Skin epidermis (tissue), 12 donors: ENCODE data around the gene ATXN1.
A peak's percentile ranks its signal among the peaks of the same experiment; 100 is the strongest.
"Not testable (repeated sequence)": the region's sequence is repeated elsewhere in the genome, so short reads cannot be mapped to it uniquely, and the experiment has no call there.

Experiments used
- H3K27ac ChIP-seq, 21 experiments: fragments of 200-600 bp; sonication (generic) in 11 of 21; one replicate each; pipeline ENCODE4 v1.5.0; 2020; ENCODE audit warnings: mild to moderate bottlenecking in 3 of 21, inconsistent platforms in 2 of 21, moderate library complexity in 2 of 21
- H3K4me3 ChIP-seq, 7 experiments: fragments of 200-600 bp; sonication (generic) in 2 of 7; one replicate each; pipeline ENCODE4 v1.5.0; 2020; ENCODE audit warnings: inconsistent platforms in 2 of 7, mild to moderate bottlenecking in 2 of 7, moderate library complexity in 1 of 7

The ATXN1 gene

GRCh38 chr6:16403831-16404230 is 357.4 kb downstream of the ATXN1 start:
- Histone ChIP-seq H3K4me3 (no peak overlapping the region), H3K27ac (peak overlapping the region in 4 of 21 experiments; percentile 1 to 45 (median 20))

- peak overlapping the region in 1 of 21 experiments; percentile 10 for H3K27ac ChIP-seq
- no peak overlapping the region for H3K4me3 ChIP-seq
These were observed 358.7 kb downstream of the ATXN1 start for GRCh38 chr6:16402581-16402900.

DNA sequence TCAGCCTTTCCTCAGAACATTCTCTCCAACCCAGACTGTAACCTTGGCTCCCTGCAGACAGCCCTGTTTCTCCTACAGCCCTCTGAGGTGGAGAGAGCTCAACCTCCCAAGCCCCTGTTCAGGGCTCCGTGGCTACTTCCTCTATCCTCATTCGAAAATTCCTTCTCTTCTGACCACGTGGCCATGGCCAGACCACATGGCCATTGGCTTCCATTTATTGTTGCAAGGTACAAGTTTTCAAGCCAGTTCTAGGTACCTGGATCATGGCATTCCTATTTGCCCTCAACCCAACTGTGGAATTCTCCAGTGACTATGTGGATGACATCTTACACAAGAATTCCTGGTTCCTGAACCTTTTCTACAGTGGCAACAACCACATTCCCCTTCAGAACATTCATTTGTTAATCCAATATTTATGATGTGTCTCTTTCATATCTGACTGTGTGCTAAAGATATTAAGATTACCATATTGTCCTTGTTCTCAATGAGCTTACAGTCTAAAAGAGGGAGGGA is 361.0 kb downstream of the ATXN1 start:
- no peak overlapping the region for H3K4me3 ChIP-seq
- H3K27ac ChIP-seq, result no peak overlapping the region

DNA sequence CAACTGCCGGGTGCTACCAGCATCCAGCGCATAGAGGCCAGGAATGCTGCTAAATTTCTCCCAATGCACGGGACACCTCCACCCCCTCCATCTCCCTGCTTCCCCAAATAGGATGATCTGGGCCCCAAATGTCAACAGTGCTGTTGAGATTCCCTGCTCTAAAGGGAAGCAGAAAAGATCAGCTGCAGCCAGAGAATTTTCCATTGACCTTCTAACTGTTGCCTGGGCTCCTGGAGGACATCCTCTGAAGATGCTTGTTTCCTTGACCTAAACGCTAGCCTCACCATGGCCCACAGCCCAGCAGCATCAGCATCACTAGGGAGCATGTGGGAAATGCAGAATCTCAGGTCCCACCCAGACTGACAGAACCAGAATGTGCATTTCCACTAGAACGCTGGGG is 361.6 kb downstream of the ATXN1 start:
- no peak overlapping the region for H3K4me3 ChIP-seq

GRCh38 chr6:16399158-16399557 is 362.1 kb downstream of the ATXN1 start:
- Histone ChIP-seq H3K4me3 (no peak overlapping the region), H3K27ac (peak overlapping the region in 1 of 21 experiments; percentile 52)

More for the DNA sequence above, 361.6 kb downstream of the ATXN1 start:
- no peak overlapping the region for H3K27ac ChIP-seq

DNA sequence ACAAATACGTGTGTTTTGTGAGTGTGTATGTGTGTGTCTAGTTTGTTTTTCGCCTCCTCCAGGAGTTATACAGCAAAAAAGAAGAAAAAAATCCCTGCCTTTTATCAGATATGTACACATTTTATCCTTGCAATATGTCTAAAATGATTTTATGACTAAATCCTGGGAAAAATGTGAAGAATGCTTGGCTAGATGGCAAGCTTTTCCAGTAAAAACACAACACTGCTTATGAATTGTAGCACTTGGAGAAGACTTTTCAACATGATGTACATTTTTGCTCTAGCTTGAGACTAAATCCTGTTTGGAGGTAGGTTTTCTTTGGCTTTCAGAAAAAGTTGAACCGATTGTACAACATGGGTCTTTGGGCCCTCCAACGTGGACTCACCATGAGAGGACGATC is 362.7 kb downstream of the ATXN1 start:
- peak overlapping the region in 1 of 21 experiments; percentile 52 for H3K27ac ChIP-seq

DNA sequence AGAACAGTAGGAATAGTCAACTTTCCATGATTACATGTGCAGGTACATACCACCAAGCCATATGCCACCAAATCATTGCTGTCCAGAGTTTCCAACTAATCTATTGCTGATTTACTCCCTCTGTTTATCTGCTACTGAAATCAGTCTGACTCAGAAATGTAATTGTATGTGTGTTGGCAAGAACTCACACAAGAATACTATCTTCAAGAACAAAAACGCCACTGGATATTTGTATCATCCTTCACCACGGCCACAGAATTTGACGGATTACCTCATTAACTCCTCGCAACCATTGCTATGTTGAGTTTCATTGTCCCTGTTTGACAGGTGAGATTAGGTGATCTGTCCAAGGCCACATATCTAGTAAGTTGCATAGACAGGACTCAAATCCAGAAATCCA is 363.6 kb downstream of the ATXN1 start:
- H3K4me3 ChIP-seq, result no peak overlapping the region
- H3K27ac ChIP-seq, result no peak overlapping the region

More for the DNA sequence above, 362.7 kb downstream of the ATXN1 start:
- no peak overlapping the region for H3K4me3 ChIP-seq

DNA sequence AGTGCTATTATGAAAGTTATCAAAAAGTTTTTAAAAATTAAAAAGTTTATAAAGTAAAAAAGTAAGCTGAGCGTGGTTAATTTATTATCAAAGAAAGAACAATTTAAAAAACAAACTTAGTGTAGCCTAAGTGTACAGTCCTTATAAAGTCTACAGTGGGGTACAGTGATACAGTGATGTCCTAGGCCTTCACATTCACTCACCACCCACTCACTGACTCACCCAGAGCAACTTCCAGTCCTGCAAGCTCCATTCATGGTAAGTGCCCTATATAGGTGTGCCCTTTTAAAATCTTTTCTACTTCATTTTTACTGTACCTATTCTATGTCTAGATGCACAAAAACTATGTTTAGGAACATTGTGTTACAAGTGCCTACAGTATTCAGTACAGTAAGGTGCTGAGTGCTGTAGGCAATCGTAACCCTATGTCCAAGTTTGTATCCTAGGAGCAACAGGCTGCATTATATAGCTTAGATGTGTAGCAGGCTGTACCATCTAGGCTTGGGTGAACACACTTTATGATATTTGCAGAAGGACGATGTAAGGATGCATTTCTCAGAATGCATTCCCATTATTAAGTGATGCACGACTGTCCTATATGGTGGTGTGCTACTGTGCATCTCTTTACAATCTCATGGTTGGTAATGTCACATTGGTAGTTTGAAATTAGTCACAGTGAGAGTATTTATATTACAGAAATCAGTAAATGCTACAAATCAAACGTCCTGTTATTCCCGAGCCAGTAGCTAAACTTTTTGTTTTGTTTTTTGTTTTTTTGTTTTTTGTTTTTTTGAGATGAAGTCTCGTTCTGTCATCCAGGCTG is 364.6 kb downstream of the ATXN1 start:
- H3K27ac ChIP-seq, result no peak overlapping the region
- no peak overlapping the region for H3K4me3 ChIP-seq

DNA sequence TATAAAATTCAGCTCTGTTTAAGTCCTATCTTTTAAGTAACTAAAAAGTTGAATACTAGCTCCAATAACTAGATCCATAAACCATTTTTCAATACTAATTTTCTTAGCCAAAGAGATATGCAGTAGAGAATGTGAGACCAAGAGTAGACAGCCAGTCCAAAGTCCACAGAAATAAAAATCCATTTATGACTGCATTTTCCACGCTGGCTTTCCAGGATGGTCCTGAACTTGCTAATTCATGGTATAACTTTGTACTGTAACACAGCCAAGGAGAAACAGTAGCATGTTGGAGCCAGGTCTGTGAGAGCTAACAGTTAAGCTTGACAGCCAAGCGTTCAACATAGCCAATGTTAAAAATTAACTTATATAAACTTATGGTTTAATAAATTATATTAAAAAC is 366.6 kb downstream of the ATXN1 start:
- H3K27ac ChIP-seq, result no peak overlapping the region

DNA sequence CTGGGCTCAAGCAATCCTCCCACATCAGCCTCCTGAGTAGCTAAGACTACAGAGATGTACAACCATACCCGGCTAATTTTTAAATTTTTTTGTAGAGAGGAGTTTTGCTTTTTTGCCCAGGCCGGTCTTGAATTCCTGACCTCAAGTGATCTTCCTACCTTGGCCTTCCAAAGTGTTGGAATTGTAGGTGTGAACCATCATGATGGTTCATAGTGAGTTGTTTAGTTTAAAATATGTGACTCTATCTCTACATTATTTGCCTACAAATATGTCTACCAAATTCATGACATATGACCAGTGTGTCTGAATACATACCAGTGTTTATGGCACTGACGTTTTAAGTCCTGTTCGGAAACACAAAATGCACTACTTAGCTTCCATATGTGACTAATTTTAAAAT is 367.9 kb downstream of the ATXN1 start:
- Histone ChIP-seq H3K4me3 (no peak overlapping the region), H3K27ac (no peak overlapping the region)

More for the DNA sequence above, 366.6 kb downstream of the ATXN1 start:
- no peak overlapping the region for H3K4me3 ChIP-seq

DNA sequence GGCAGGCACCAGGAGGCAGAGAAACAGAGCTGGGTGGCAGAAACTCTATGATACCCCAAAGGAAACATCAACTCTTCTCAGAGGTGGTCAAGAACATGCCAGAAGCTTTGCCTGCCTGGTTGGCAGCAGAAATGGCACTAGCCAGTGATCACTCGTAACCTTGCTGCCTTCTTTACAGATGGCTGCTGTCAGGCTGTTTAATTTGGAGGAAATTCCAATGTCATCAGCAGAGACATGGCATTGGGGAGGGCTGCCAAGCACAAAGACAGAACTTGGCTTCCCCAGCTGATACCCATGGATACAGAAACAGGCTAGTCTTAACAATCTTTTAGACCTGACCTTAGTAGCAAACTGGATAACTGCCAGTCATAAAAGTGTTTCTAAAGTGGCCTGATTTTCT is 369.2 kb downstream of the ATXN1 start:
- Histone ChIP-seq H3K27ac (peak overlapping the region in 4 of 21 experiments; percentile 5 to 34 (median 16)), H3K4me3 (no peak overlapping the region)

GRCh38 chr6:16391451-16391912 is 369.8 kb downstream of the ATXN1 start:
- Histone ChIP-seq H3K4me3 (no peak overlapping the region), H3K27ac (peak overlapping the region in 3 of 21 experiments; percentile 5 to 22 (median 11))

DNA sequence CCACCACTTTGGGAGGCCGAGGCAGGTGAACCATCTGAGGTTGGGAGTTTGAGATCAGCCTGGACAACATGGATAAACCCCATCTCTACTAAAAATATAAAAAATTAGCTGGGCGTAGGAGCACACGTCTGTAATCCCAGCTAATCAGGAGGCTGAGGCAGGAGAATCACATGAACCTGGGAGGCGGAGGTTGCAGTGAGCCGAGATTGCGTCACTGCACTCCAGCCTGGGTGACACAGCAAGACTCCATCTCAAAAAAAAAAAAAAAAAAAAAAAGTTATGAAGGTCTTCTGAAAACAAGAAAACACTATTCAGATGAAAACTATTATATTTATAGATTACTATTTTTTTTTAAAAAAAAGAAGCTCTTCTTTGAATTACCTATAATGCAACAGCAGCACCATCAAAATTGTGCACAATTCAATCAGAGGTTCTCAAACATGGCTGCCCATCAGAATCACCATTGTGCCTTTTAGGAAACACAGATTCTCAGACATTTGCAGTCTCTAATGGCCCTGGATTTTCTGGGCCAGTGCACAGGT is 370.3 kb downstream of the ATXN1 start:
- not testable (repeated sequence) for H3K4me3 ChIP-seq, H3K27ac ChIP-seq

GRCh38 chr6:16389642-16390041 is 371.6 kb downstream of the ATXN1 start:
- no peak overlapping the region for H3K4me3 ChIP-seq
- no peak overlapping the region for H3K27ac ChIP-seq

GRCh38 chr6:16388488-16388887 is 372.8 kb downstream of the ATXN1 start:
- no peak overlapping the region for H3K4me3 ChIP-seq

GRCh38 chr6:16386057-16386456 is 375.2 kb downstream of the ATXN1 start:
- Histone ChIP-seq H3K4me3 (no peak overlapping the region), H3K27ac (no peak overlapping the region)

More at GRCh38 chr6:16388488-16388887, 372.8 kb downstream of the ATXN1 start:
- H3K27ac ChIP-seq, result no peak overlapping the region

DNA sequence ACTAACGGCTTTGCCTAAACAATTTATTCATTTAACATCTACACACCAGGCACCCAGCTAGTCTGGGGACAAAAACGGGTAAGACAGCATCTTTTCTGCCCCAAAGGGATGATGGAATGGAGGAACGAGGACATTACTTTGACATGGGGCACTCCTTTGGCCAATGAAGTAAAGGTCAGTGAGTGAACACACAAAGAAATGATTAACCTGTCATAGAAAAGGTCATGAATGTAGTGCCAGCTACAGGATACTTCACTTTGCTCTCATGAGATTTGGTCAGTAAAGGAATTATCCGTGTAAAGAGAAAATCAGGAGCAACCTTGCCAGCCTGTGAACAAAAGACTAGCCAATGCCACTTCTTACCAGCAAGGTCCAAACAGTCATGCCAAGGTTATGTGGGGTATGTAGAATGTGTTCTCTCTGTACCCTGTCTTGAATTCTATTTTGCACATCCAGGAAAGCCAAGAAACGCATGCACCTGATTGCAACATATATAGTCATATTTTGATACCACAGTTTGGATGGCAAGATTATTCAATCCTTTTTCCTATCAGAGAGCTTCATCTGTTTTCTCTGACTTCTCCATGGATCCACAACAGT is 377.6 kb downstream of the ATXN1 start:
- Histone ChIP-seq H3K27ac (no peak overlapping the region), H3K4me3 (no peak overlapping the region)

GRCh38 chr6:16381968-16382367 is 379.3 kb downstream of the ATXN1 start:
- H3K27ac ChIP-seq, H3K4me3 ChIP-seq: not testable (repeated sequence)

GRCh38 chr6:16380220-16380809 is 380.9 kb downstream of the ATXN1 start:
- Histone ChIP-seq H3K4me3 (no peak overlapping the region), H3K27ac (no peak overlapping the region)

DNA sequence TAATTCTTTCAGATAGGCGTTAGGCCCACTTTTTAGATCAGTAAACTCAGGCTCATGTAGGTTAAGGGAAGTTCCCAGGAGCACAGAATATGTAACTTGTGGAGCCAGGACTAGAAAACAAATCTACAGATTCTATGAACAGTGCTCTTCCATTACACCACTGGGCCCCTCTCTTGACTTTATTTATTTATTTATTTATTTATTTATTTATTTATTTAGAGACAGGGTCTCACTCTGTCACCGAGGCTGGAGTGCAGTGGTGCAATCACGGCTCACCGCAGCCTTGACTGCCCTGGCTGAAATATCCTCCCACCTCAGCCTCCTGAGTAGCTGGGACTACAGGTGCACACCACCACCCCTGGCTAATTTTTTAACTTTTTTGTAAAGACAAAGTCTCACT is 382.9 kb downstream of the ATXN1 start:
- H3K4me3 ChIP-seq, H3K27ac ChIP-seq: not testable (repeated sequence)
